ENCODE results near the gene WNT3A. TPM values are rescaled to one million over a fixed set of nuclear protein-coding genes. Genes with fewer than 3 reads are reported as not detected.
"Not testable (repeated sequence)": the region's sequence is repeated elsewhere in the genome, so short reads cannot be mapped to it uniquely, and the experiment has no call there.

WNT3A gene
- total RNA-seq, 6 experiments from 2014 or later, result not detected

DNA sequence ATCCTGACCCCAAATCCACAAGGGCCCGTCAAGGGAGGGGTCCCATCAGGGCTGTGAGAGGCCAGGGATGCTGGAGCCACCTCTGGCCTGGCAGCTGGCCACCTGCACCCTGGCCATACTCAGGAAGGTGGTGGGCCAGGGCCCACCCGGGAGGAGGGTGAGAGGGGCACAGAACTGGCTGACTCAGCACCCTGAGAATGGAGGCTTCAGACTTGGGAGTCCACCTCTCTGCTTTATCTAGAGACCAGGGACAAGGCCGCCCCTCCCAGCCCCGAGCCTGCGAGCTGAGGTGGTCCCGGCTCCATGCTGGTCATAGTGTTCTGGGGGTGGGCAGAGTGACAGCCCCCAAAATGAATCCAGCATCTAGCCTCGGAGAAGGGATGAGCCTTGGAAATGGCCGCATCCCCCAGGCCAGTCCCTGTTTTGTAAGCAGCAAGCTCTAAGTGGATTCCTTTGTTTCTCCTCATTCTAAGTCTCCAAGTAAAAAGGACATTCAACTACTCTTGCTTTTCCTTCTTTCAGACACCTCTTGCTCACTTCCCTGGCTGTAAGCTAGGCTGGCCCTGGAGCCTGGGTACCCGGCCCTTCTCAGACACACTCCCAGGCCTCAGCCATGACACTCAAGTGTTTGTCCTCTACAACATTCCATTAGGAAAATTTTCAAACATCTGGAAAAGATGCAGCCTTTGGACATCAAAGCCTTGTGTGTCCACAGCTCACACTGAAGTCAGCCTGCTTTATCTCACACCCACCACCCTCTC, 12.3 kb downstream of the WNT3A start:
- Histone ChIP-seq H3K4me3 (no peak overlapping the region), H3K4me1 (no peaks in the 10 kb centered on the region), H3K9me3 (no peaks in the 10 kb centered on the region), H3K27me3 (no peaks in the 10 kb centered on the region), H3K27ac (no peak overlapping the region), H3K36me3 (no peaks in the 10 kb centered on the region)
- WGBS (ENCODE audit: insufficient coverage, low coverage, low lambda C conversion rate, missing lambda C conversion rate), result 79% methylated on average over 2 of the region's 9 CpGs
- DNase-seq, result peak in 2 of 3 donors; percentile 28 to 41
- TF ChIP-seq, protein P1, sequence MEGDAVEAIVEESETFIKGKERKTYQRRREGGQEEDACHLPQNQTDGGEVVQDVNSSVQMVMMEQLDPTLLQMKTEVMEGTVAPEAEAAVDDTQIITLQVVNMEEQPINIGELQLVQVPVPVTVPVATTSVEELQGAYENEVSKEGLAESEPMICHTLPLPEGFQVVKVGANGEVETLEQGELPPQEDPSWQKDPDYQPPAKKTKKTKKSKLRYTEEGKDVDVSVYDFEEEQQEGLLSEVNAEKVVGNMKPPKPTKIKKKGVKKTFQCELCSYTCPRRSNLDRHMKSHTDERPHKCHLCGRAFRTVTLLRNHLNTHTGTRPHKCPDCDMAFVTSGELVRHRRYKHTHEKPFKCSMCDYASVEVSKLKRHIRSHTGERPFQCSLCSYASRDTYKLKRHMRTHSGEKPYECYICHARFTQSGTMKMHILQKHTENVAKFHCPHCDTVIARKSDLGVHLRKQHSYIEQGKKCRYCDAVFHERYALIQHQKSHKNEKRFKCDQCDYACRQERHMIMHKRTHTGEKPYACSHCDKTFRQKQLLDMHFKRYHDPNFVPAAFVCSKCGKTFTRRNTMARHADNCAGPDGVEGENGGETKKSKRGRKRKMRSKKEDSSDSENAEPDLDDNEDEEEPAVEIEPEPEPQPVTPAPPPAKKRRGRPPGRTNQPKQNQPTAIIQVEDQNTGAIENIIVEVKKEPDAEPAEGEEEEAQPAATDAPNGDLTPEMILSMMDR (IDR thresholded peaks at IDR 0.05), result no peak
- no peak for ATAC-seq
- intact Hi-C loops (cut with DNase I), result no loop called here

DNA sequence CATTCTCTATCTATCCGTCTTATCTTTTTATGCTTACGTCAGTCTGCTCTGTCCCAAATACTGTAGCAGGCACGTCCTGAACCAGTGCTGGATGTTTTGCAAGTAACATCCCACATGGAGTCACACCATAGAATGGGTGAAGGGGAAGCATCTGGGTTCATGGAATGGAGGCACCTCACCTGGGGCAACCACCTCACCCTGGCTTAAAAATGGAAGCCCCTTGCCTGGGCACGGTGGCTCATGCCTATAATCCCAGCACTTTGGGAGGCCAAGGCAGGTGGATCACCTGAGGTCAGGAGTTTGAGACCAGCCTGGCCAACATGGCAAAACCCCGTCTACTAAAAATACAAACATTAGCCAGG, 12.9 kb downstream of the WNT3A start:
- H3K27ac ChIP-seq; ATAC-seq; H3K4me3 ChIP-seq; H3K9me3 ChIP-seq; H3K36me3 ChIP-seq; H3K27me3 ChIP-seq; intact Hi-C loops (cut with DNase I); H3K4me1 ChIP-seq: not testable (repeated sequence)
- DNase-seq, result peak in 2 of 3 donors; percentile 9 to 19
- WGBS (ENCODE audit: insufficient coverage, low coverage, low lambda C conversion rate, missing lambda C conversion rate), result 63% methylated on average over 5 of the region's 5 CpGs

DNA sequence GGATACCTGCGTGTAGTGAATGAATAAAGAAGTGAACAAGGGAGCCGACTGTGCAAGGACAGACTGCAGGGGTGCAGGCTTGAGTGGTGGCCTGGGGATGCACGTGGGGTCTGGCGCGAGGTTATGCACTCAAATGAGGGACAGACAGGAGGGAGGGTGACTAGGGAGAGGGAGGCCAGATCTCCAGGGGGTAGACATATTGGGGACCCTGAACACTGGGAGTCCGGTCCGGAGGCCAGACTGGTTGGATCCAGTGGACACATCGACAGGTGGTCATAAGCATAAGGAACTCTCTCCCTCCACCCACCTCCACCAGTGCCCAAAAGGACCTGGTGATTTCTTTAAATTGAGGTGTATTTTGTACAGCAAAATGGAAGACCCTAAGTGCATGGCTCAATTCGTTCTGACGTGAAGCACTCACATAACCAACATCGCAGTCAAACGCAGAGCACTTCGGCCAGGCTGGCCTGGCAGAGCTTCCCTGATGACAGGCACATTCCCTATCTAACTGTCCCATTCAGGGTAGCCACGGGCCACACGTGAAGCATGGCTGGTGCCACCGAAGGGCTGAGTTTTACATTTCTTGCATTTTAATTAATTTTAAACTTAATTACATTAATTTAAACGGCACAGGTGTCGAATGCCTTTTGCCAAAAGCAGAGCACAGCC, 14.0 kb downstream of the WNT3A start:
- peak in 2 of 3 donors; percentile 15 to 20 for DNase-seq
- no peak for TF ChIP-seq POLR2A (IDR thresholded peaks at IDR 0.05)
- TF ChIP-seq, protein P1 (IDR thresholded peaks at IDR 0.05), result no peak
- intact Hi-C loops (cut with DNase I), result no loop called here
- 59% methylated on average over 14 of the region's 18 CpGs for WGBS (ENCODE audit: insufficient coverage, low coverage, low lambda C conversion rate, missing lambda C conversion rate)
- Histone ChIP-seq H3K4me3 (no peak overlapping the region), H3K27me3 (no peaks in the 10 kb centered on the region), H3K27ac (no peak overlapping the region), H3K9me3 (no peaks in the 10 kb centered on the region), H3K4me1 (no peaks in the 10 kb centered on the region), H3K36me3 (no peaks in the 10 kb centered on the region)
- no peak for ATAC-seq

DNA sequence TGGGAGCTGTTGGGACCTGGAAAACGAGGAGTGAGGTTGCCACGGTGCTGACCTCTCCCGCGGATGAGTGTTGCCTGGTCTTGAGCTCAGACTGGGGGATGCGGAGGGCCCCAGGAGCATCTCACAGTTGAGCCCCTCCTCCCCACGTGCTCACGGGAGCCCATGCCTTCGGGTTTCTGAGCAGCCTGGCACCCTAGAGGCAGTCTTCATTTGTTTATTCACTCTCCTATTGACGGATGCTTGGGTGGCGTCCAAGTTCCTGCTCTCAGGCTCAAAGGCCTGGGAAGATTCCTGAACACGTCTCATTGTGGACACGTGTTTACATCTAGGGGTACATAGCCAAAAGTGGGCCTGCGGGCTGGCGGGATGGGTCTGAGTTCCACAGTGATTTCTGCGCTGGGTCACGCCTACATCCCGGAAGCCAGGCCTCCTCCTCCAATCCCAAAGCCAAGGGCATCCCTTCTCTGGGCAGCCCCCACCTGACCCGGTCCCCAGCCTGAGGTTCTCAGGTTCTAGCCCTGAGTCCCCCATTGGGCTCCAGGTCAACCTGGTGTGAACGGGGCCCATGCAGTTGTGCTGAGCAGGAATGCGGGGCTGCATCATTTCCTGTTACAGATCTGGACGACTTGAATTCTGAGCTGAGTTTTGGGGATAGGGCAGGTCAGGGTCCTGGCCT, 14.7 kb downstream of the WNT3A start:
- no peaks in the 10 kb centered on the region for H3K36me3 ChIP-seq
- no peak overlapping the region for H3K4me3 ChIP-seq
- no peaks in the 10 kb centered on the region for H3K9me3 ChIP-seq
- H3K4me1 ChIP-seq, result no peaks in the 10 kb centered on the region
- intact Hi-C loops (cut with DNase I), result no loop called here
- ATAC-seq, result no peak
- H3K27ac ChIP-seq, result no peak overlapping the region
- DNase-seq, result peak; percentile 25 to 42 (median 26)
- TF ChIP-seq, protein P1 (IDR thresholded peaks at IDR 0.05), result no peak
- TF ChIP-seq POLR2A (IDR thresholded peaks at IDR 0.05), result no peak
- no peaks in the 10 kb centered on the region for H3K27me3 ChIP-seq
- WGBS (ENCODE audit: insufficient coverage, low coverage, low lambda C conversion rate, missing lambda C conversion rate), result 53% methylated on average over 17 of the region's 21 CpGs

Data from right lobe of liver (tissue), 6 donors.